Measurements from ENCODE around the gene TSSK2.

TSSK2 gene

DNA sequence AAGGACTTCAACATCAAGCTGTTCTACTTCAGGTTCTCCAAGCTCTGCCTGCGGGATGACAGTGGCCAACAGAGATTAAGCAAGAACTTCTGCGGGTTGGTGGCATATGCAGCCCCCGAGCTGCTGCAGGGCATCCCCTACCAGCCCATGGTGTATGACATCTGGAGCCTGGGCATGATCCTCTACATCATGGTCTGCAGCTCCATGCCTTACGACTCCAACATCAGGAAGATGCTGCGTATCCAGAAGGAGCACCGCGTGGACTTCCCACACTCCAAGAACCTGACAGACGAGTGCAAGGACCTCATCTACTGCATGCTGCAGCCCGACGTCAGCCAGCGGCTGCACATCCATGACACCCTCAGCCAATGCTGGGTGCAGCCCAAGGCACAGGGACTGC is 6.1 kb upstream of the TSSK2 start:
- no peak for DNase-seq (ENCODE audit: low read depth)

DNA sequence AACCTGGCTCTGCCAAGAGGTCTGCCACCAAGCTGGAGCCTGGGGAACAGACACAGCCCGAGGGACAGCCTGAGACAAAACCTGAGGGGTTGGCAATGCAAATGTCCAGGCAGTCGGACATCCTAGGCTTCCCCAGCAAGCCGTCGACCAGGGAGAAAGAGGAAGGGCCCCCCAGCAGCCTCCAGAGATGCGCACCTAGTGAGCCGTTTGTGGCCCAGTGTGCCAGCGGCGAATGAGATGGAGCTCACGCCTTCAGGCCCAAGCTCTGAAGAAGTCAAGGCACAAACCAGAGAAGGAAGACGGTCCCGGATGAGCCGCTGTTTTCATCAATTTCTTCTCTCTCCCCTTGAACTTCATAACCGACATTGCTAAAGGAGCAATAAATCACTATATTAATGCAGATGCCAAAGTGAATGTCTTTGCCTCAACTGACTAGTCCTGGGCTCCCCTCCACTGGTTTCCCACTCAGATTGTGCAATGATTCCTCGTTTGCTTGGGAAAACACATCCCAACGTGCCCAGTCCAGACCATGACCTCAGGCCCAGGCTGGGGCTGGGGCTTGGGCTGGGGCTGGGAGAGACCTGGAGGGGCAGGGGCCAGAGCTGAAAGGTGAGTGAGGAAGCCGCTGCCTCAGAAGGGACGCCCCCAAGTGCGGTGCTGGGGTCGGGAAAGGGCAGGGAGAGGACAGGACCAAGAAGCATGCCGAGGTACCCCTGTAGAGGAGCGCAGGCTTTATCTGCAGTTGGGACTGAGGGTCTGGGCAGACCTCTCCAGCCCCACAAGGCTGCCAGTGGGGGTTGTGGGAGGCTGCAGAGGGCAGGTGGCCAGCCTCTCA is 5.4 kb upstream of the TSSK2 start:
- no peak for DNase-seq (ENCODE audit: low read depth)

DNA sequence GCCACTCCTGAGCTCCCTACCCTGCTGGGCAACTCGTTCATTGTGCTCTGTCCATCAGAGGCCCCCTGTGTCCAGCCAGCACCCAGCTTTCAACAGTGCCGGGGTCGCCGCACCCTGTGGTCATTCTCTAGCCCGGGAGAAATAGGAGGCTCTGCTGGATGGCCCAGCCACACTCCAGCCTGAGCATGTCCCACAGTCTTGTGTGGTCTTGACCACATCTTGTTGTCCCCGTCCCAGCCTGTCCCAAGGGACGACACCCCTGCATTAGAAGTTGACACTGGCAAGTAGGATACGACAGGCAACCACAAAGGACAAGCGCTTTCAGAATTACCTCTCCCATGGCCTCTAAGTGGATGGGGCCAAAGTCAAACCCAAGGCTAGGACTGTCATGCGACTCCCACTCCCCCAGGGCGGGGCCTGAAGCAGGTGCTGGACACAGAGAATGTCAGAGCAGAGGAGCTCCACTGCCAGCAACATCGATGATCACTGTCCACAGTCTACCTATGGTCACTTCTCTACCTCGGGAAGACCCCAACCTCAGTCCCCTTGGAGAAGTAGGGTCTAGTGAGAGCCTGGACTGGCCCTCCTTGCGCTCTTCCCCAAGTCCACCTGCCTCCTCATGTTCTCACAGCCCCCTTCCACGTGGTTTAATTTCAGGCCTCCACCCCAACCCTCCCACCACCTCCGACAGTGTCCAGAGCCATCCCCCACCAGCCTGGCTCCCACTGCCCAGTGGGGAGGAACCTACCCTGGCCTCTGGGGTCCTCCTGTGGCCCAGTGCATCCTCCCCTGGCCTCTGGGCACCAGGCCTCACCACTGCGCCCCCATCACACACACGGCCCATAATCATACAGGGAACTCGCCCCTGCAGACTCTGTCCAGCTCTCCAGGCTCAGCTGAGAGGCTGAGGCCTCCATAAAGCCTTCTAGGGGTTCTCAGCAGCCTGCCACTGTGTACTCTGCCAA is 4.5 kb upstream of the TSSK2 start:
- DNase-seq (ENCODE audit: low read depth): no peak

DNA sequence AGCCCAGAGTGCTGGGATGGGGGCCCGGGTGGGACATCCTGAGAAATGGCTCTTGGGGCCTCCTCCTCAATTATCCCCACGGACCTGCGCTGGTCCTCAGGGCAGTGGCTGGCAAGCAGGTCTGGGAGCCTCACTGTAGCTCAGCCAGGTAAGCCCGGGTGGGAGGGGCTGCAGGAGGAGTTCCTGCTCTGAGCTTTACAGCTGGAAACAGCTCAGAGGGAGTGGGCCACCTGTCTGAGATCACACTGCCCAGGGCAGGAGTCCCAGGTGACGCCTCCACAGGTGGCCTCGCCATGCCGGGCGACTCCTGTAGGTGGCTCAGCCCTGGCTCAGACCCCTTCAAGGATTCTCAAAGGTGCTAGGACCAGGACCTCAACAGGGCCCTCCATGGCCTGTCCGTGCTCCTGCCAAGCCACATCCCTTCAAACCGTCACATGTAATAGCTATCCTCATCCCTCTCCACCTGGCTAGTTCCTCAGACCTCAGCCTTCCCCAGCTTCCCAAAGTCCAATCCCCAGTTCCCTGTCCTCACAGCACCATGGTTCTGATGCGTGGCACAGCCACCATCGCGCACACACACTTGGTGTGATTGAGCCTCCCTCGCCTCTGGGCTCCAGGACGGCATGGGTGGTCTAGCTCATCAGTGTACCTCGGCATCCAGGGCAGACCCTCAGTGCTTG is 3.6 kb upstream of the TSSK2 start:
- DNase-seq (ENCODE audit: low read depth): no peak

DNA sequence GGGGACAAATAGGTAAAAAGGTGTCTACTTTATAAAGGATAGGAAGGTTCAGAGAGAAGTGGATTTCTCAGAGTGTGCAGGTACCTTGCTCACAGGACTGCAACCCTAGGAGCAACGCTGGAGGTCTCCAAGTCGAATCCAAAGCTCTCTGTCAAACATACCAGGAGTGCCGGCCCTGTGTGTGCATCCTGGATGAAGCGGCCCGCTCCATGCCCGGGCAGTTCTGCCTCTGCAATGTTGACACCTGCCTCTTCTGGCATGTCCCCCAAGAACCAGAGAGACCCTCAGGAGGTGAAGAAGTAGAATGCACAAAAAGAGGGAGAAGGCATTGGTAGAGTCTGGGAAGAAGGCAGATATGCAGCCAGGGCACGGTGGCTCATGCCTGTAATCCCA is 3.1 kb upstream of the TSSK2 start:
- no peak for DNase-seq (ENCODE audit: low read depth)

DNA sequence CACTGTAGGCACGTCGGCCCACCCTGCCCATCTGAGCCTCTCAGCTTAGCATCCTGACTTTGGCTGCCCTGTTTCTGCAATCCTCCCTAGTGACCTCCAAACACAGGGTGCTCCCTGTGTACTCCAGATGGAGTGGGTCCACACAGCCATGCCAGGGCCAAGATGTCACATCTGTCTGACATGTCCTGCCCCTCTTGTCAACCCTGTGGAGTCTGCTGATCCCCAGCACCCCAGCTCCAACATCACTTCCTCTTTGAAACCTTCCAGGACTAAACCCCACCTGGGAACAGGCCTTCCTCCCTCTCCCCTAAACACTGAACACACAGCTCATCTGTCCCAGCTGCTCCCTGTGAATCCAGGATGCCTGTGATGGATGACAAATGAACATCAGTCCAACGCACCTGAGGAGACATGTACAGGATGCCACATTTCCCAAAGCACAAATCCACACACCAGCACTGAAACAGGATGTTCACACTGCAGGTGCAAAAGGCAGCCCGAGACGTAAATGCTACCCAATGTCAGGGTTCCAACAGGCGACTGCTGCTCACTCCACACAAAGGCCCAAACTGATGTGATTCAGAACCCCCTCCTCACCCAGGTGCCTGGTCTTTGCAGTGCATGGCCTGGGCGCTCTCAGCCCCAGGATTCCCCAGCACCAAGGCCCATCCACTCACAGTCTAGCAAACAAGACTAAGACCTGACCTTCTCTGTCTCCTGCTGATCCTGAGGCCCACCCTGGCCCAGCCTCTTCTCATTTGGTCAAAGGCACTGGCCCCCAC is 2.0 kb upstream of the TSSK2 start:
- no peak for DNase-seq (ENCODE audit: low read depth)

DNA sequence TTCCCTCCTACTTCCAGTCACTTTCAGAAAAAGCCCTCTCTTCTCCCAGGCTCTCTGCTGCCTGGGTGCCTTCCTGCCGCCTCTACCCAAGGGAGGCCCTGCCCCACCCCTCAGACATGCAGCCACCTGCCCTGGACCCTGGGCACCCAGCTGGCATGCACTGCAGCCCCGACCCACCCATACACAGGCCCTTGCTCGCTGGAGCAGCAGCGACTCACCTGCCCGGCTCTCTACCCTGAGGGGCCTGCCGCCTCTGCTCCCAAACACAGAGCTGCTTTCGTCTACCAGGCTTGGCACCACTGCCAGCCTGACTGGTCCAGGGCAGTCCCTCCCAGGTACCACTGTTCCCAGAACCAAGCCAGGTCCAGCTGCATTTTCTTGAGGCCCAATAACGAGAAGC is 1.2 kb upstream of the TSSK2 start:
- DNase-seq (ENCODE audit: low read depth): no peak

DNA sequence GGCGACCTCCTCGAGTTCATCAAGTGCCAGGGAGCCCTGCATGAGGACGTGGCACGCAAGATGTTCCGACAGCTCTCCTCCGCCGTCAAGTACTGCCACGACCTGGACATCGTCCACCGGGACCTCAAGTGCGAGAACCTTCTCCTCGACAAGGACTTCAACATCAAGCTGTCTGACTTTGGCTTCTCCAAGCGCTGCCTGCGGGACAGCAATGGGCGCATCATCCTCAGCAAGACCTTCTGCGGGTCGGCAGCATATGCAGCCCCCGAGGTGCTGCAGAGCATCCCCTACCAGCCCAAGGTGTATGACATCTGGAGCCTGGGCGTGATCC is 542 bp downstream of the TSSK2 start:
- no peak for DNase-seq (ENCODE audit: low read depth)

DNA sequence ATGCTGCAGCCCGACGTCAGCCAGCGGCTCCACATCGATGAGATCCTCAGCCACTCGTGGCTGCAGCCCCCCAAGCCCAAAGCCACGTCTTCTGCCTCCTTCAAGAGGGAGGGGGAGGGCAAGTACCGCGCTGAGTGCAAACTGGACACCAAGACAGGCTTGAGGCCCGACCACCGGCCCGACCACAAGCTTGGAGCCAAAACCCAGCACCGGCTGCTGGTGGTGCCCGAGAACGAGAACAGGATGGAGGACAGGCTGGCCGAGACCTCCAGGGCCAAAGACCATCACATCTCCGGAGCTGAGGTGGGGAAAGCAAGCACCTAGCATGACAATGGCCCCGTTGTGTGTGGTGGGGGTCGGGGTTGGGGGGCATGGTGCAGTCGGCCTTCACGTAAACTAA is 1.0 kb downstream of the TSSK2 start:
- no peak for DNase-seq (ENCODE audit: low read depth)

DNA sequence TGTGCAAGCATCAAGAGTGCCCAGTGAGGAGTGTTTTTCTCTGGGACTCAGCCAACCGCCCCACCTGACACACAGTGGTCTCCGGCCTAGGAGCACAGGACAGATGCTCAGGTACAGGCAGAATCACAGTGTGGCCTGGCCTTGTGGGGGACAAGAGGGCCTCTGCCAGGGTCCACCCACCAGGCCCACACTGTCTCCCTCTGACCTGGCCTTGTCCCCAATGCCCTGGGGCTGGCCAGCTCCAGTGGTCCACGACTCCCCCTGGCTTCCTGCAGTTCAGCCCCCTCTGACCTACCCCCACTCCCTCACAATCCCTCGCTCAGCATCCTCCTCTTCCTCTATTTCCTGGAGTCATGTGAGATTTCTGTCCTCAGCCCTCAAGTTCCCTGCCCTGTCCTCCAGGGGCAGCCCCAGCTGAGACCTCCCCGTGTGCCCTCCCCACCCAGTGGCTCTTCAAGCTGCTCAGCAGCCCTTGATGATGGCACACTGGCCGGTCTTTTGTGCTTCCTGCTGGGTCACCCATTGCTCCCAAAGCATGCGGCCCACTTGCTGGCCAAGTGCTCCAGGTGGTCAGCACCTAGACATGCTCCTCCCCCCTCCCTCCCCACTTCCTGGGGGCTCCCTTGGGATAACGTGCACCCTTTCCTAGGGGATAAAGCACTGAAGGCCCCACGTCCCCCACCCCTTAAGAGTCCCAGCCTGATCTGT is 1.7 kb downstream of the TSSK2 start:
- DNase-seq (ENCODE audit: low read depth): no peak

DNA sequence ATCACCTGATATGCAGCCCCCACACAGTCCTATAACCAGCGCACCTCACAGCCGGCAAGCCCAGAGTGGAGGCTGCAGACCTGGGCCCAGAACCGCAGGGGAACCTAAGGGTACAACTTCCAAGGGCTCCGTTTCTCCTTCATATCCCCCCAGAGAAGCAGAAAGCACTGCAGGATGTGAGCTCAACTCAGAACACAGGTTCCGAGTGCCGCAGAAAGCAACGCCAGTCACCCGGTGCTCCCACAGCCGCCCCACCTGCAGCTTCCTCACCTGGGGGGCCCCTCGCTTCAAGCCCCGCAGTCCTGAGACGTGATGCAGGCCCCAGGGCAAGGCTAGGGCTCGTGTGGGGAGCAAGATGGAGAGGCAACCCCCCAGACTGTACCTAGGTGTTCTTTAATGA is 2.5 kb downstream of the TSSK2 start:
- DNase-seq (ENCODE audit: low read depth): no peak

DNA sequence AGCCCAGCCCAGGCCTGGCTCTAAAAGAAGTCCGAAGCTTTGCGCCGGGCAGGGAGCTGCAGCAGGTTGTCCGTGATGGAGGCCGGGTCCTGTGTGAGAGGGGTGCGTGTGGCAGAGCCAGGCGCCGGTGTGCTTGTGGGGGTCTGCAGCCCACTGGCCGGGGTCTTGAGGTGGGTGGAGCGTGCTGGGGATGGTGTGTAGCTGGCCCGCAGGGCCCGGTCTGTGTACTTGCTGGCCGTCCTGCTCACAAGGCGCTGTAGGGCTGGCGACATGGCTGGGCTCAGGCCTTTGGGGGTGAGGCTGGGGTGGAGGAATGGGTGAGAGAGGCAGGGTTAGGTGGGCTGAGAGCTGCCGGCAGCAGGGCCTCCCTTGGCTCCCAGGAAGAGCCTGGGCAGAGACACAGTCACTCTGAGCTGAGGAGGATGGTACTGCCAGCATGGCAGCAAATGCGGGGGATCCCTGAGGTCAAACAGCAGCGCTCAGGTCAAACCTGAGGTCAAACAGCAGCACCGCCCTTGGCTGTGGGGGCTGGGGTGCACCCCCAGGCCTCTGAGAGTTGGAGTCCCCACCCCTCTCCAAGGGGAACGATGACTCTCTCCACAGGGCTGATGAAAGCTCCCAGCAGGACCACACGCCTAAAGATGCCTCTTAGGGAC is 3.2 kb downstream of the TSSK2 start:
- no peak for DNase-seq (ENCODE audit: low read depth)

DNA sequence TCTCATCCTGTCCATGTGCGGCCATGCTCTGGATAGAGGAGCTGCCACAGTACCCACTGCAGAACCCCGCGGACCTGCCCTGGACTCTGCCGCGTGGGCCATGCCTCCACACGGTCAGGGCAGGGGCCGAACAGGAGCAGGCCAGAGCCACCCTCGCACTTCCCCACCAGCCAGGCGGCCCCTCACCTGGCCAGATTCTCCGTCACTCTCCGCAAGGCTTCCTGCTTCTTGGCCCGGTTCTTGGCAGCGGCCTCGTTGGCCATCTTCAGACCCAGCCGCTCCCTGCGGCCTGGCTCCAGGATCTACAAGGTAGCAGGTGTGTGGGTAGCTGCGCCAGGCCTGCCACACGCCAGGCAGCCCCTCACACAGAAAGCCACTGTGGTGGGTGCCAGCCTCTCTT is 3.8 kb downstream of the TSSK2 start:
- DNase-seq (ENCODE audit: low read depth): no peak

DNA sequence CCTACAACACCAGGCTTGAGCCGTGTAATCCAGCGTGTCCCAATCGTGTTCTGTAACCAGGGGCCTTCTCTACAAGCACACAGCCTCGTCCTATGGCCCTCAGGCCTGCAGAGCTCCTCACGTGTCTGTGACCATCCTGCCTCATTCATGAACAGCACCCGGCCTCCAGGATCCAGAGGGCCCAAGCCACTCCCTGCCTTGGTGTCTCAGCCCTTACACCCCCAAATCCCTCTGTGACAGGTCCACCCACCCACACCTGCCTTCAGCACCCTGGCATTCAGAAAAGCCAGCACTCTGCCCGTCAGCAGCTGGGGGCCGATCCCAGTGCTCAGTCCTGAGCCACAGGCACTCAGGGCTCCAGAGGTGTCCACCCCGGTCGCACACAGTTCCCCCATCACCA is 5.8 kb downstream of the TSSK2 start:
- no peak for DNase-seq (ENCODE audit: low read depth)

DNA sequence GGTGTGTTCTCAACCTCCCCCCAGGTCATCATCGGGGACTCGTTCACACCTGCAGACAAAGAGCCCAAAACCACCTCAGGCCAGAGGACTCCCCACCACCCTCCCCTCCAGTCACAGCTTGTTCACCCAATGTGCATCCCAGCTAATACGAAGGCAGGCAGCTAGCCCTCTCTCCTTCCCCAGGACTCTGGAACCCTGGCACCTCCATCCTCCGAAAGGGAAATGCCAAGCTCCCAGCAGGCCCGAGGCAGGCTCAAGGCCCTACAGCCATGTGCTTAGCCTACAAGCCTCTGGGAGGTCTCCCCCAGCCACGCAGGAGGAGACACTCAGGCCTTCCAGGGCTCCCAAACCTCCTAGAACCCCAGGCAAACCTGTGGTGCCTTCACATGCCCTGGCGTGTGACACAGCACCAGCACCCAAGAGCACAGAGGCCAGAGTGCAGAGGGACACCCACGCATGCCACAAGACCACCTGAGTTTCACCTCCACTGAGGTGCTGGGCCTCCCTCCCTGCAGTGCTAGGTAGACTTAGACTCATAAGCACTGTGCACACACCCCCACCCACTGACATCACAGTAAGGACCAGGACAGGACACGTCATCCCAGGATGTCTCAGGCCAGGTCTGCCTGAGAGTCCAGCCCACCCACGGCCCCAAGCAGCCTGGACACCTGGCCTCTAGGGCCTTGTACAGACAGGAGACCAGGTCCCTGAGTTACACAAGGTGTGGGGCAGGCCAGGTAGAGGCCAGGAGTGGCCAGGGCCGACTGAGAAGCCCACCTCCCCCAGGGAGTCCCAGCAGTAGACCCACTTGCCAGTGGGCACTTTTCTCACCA is 6.5 kb downstream of the TSSK2 start:
- no peak for DNase-seq (ENCODE audit: low read depth)

DNA sequence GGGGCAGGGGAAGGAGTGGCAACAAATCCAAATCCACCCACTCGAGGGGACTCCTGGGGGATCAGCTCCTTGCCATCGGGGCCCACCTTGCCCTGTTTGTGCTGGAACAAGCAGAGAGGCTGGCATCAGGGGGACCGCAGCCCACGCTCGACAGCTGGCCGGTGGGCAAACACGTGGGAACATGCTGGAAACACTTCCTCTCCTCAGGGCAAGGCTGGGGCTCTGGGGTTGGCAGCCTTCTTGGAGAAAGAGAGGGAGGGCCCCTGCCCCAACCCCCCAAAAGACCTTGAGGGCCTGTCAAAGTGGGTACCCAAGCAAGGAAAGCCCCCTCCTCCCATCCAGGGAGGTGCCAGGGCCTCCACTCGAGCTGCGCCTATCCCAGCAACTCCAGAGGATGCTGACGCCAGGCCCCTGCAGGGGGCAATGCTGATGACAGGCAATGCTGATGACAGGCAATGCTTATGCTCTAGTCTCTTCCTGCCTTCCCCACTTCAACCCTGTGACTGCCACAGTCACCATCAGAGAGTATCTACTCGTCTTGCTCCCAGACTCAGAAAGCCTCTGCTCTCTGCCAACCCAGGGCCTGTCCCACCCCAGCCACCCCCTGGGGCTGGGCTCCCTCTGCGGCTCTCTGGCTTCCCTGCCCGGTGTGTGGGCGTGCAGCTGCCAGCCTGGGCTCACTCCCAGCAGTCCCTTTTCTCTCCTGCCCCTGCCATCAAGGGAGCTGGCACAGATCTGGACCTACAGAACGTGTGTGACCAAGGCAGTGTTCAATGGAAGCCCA is 7.3 kb downstream of the TSSK2 start:
- DNase-seq (ENCODE audit: low read depth): no peak

DNA sequence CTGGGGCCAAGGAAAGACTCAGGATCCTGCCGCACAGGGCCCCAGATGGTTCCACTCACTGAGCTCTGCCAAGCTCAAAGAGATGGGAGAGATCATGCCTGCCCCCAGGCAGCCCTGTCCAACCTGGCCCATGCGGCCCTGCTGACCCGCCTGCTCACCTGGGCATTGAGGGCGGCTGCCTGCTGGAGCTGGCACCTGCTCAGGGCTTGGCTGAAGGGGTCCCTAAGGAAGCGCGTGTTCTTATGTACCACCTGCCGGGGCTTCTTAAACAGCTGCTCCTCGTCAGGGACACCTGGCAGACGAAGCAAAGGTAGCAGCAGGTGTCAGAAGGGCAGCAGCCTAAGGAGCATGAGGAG is 7.9 kb downstream of the TSSK2 start:
- no peak for DNase-seq (ENCODE audit: low read depth)

DNA sequence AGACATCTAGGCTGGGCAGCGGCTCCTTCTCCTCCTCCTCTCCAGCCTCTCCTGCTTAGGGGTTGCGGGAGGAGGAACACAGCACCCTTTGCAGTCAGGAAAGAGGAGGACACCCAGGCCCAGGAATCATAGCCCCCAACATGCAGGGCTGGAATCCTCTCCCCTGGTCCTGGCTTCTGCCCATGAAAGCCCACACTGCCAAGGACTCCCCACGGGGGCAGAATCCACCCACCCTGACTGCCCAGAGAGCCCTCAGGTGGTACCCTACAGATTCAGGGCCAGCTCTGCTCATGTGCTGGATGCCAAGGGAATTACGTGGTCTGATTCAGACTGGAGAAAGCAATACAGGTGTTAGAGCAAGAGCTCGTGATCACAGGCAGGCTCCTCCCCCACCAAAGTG is 8.9 kb downstream of the TSSK2 start:
- DNase-seq (ENCODE audit: low read depth): no peak

DNA sequence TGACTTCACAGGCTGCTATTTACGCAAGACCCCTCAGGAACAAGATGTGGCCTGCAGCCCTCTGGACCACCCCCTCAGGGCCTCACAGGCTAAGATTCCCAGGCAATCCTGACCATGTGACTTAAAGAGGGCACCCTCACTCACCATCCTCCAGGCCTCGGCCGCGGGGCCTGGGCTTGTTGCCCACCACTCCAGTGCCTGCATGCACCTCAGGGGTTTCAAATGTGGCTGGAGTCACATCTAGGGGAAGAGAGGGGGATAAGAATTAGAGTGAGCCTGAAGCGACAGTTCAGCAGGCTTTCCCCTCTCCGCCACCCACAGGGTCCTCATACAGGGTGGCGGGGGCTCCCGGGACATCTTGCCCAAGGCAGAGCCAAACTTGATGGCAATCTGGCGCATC is 11.3 kb downstream of the TSSK2 start:
- DNase-seq (ENCODE audit: low read depth): no peak
